Mesendoderm (in vitro differentiated cells): ENCODE measurements around the gene LENG1.
A peak's percentile ranks its signal among the peaks of the same experiment; 100 is the strongest.
"Not testable (repeated sequence)": the region's sequence is repeated elsewhere in the genome, so short reads cannot be mapped to it uniquely, and the experiment has no call there.

ENCODE experiments used
- DNase-seq: peaks from one replicate; pipeline ENCODE4 v3.0.0; 2013
- H2AK5ac ChIP-seq: 2 replicates; pipeline ENCODE4 v1.6.1; 2013; ENCODE audit warnings: low read length, inconsistent platforms
- H2BK120ac ChIP-seq: 2 replicates; pipeline ENCODE4 v1.6.1; 2013; ENCODE audit warnings: low read depth, mild to moderate bottlenecking, low read length, moderate library complexity, mixed read lengths
- H2BK15ac ChIP-seq: replicated peaks from 2 replicates; pipeline ENCODE4 v1.6.1; 2013; ENCODE audit warnings: low read depth, mild to moderate bottlenecking, moderate library complexity
- H2BK5ac ChIP-seq: 2 replicates; pipeline ENCODE4 v1.6.1; 2013; ENCODE audit warnings: low read length, inconsistent platforms
- H3K18ac ChIP-seq: 2 replicates; pipeline ENCODE4 v1.6.1; 2013; ENCODE audit warnings: mild to moderate bottlenecking, low read length, mixed read lengths
- H3K23ac ChIP-seq: one replicate; pipeline ENCODE4 v1.6.1; 2013; ENCODE audit warnings: low read length
- H3K27ac ChIP-seq: 2 replicates; pipeline ENCODE4 v1.5.1; 2013; ENCODE audit warnings: low read depth, mild to moderate bottlenecking, inconsistent platforms, low read length, moderate library complexity
- H3K27me3 ChIP-seq: 2 replicates; pipeline ENCODE4 v1.6.1; 2013; ENCODE audit warnings: low read length, control low read depth, mild to moderate bottlenecking, inconsistent platforms; ENCODE audit not compliant: insufficient read depth, poor library complexity
- H3K36me3 ChIP-seq: 2 replicates; pipeline ENCODE4 v1.6.1; 2013; ENCODE audit warnings: low read length, inconsistent platforms; ENCODE audit not compliant: control insufficient read depth, insufficient read depth
- H3K4ac ChIP-seq: one replicate; pipeline ENCODE4 v1.6.1; 2013; ENCODE audit warnings: low read depth, mild to moderate bottlenecking, low read length, moderate library complexity
- H3K4me1 ChIP-seq: 2 replicates; pipeline ENCODE4 v1.6.1; 2013; ENCODE audit warnings: low read depth, low read length, inconsistent platforms; ENCODE audit not compliant: control insufficient read depth
- H3K4me2 ChIP-seq: 2 replicates; pipeline ENCODE4 v1.6.1; 2013; ENCODE audit warnings: low read length
- H3K4me3 ChIP-seq: 2 replicates; pipeline ENCODE4 v1.5.1; 2013; ENCODE audit warnings: mild to moderate bottlenecking, low read length
- H3K56ac ChIP-seq: one replicate; pipeline ENCODE4 v1.6.1; 2013; ENCODE audit warnings: low read length
- H3K79me1 ChIP-seq: 2 replicates; pipeline ENCODE4 v1.6.1; 2013; ENCODE audit warnings: low read length, inconsistent platforms
- H3K79me2 ChIP-seq: 2 replicates; pipeline ENCODE4 v1.6.1; 2013; ENCODE audit warnings: mild to moderate bottlenecking, low read length; ENCODE audit not compliant: control insufficient read depth, insufficient read depth
- H3K9ac ChIP-seq: 2 replicates; pipeline ENCODE4 v1.6.1; 2013; ENCODE audit warnings: low read length, inconsistent platforms
- H4K5ac ChIP-seq: one replicate; pipeline ENCODE4 v1.6.1; 2013; ENCODE audit warnings: low read length
- H4K8ac ChIP-seq: one replicate; pipeline ENCODE4 v1.6.1; 2013; ENCODE audit warnings: low read depth, mild to moderate bottlenecking, control low read depth, low read length, moderate library complexity
- WGBS: extraction: QIAGEN DNeasy Blood & Tissue Kit; methylation state at CpG from one replicate; pipeline ENCODE4 v1.1.7; 2013; ENCODE audit warnings: low lambda C conversion rate, missing lambda C conversion rate; ENCODE audit not compliant: insufficient coverage; ENCODE audit errors: extremely low coverage; 5-methylcytosine and 5-hydroxymethylcytosine counted together

Gene LENG1

GRCh38 chr19:54201172-54201701 lies 41.7 kb upstream of the LENG1 start:
- H2BK5ac ChIP-seq = peak overlapping the region; percentile 8
- H3K79me2 ChIP-seq = peaks cover 55% of the 10 kb centered on the region
- no peaks in the 10 kb centered on the region for H3K27me3 ChIP-seq
- H3K4me1 ChIP-seq = peaks cover 5% of the 10 kb centered on the region
- H2BK120ac ChIP-seq = no peak overlapping the region
- peak overlapping the region; percentile 65 for H3K27ac ChIP-seq
- no peak overlapping the region for H3K23ac ChIP-seq
- no peak overlapping the region for H2BK15ac ChIP-seq
- no CpG with 5 or more reads among the region's 28 CpGs for WGBS
- H3K4me2 ChIP-seq = peak overlapping the region; percentile 62
- H3K9ac ChIP-seq = peak overlapping the region; percentile 100
- H4K5ac ChIP-seq = no peak overlapping the region
- peaks cover 8% of the 10 kb centered on the region for H3K79me1 ChIP-seq
- peak overlapping the region; percentile 100 for H3K56ac ChIP-seq
- no peak for DNase-seq
- H3K4ac ChIP-seq = peak overlapping the region; percentile 63
- no peak overlapping the region for H2AK5ac ChIP-seq
- H3K4me3 ChIP-seq = peak overlapping the region; percentile 100
- H3K18ac ChIP-seq = peak overlapping the region; percentile 45
- H3K36me3 ChIP-seq = peaks cover 28% of the 10 kb centered on the region
- no peak overlapping the region for H4K8ac ChIP-seq

GRCh38 chr19:54199401-54199800 lies 39.9 kb upstream of the LENG1 start:
- H4K5ac ChIP-seq = no peak overlapping the region

GRCh38 chr19:54197121-54197520 lies 37.6 kb upstream of the LENG1 start:
- no peak for DNase-seq
- Histone ChIP-seq H3K23ac (no peak overlapping the region), H3K4me1 (peaks cover under 1% of the 10 kb centered on the region), H3K4me2 (no peak overlapping the region), H2BK15ac (no peak overlapping the region), H3K79me2 (peaks cover 23% of the 10 kb centered on the region), H4K8ac (no peak overlapping the region), H3K18ac (no peak overlapping the region), H3K27ac (no peak overlapping the region), H2AK5ac (no peak overlapping the region), H3K56ac (no peak overlapping the region), H2BK5ac (no peak overlapping the region), H3K79me1 (peaks cover 11% of the 10 kb centered on the region), H3K36me3 (peaks cover 16% of the 10 kb centered on the region), H3K9ac (no peak overlapping the region), H4K5ac (no peak overlapping the region), H3K27me3 (no peaks in the 10 kb centered on the region), H3K4ac (no peak overlapping the region), H3K4me3 (no peak overlapping the region), H2BK120ac (no peak overlapping the region)
- no CpG with 5 or more reads among the region's 3 CpGs for WGBS

More at GRCh38 chr19:54199401-54199800, 39.9 kb upstream of the LENG1 start:
- Histone ChIP-seq H3K18ac (no peak overlapping the region), H3K79me2 (peaks cover 37% of the 10 kb centered on the region), H3K4ac (no peak overlapping the region), H3K56ac (no peak overlapping the region), H2BK5ac (no peak overlapping the region), H3K4me3 (no peak overlapping the region), H2BK120ac (no peak overlapping the region), H3K4me1 (peaks cover 5% of the 10 kb centered on the region), H3K36me3 (peaks cover 23% of the 10 kb centered on the region), H3K27me3 (no peaks in the 10 kb centered on the region), H3K27ac (no peak overlapping the region), H2AK5ac (no peak overlapping the region), H3K9ac (no peak overlapping the region), H2BK15ac (no peak overlapping the region), H3K79me1 (peaks cover 2% of the 10 kb centered on the region), H3K23ac (no peak overlapping the region), H3K4me2 (no peak overlapping the region), H4K8ac (no peak overlapping the region)
- no CpG with 5 or more reads among the region's 16 CpGs for WGBS
- DNase-seq = no peak

GRCh38 chr19:54196536-54196935 lies 37.0 kb upstream of the LENG1 start:
- no CpG with 5 or more reads among the region's 7 CpGs for WGBS
- no peak overlapping the region for H2BK15ac ChIP-seq
- no peak overlapping the region for H2AK5ac ChIP-seq
- H3K56ac ChIP-seq = no peak overlapping the region
- H4K5ac ChIP-seq = no peak overlapping the region
- DNase-seq = no peak
- H3K27ac ChIP-seq = no peak overlapping the region
- H3K27me3 ChIP-seq = no peaks in the 10 kb centered on the region
- H4K8ac ChIP-seq = no peak overlapping the region
- H3K23ac ChIP-seq = no peak overlapping the region
- peaks cover 21% of the 10 kb centered on the region for H3K79me2 ChIP-seq
- H3K4me2 ChIP-seq = no peak overlapping the region
- no peak overlapping the region for H3K18ac ChIP-seq
- peaks cover 3% of the 10 kb centered on the region for H3K4me1 ChIP-seq
- peaks cover 13% of the 10 kb centered on the region for H3K79me1 ChIP-seq
- no peak overlapping the region for H3K4me3 ChIP-seq
- H3K4ac ChIP-seq = no peak overlapping the region
- H2BK5ac ChIP-seq = no peak overlapping the region
- H3K36me3 ChIP-seq = peaks cover 14% of the 10 kb centered on the region
- no peak overlapping the region for H2BK120ac ChIP-seq
- no peak overlapping the region for H3K9ac ChIP-seq

GRCh38 chr19:54194463-54194862 lies 34.9 kb upstream of the LENG1 start:
- not testable (repeated sequence) for H3K56ac ChIP-seq, H3K4me2 ChIP-seq, H3K27me3 ChIP-seq, H3K4me1 ChIP-seq, H3K27ac ChIP-seq, H4K8ac ChIP-seq, H2BK5ac ChIP-seq, H2BK120ac ChIP-seq, H3K4ac ChIP-seq, DNase-seq, H2BK15ac ChIP-seq, H3K4me3 ChIP-seq, H4K5ac ChIP-seq, H3K23ac ChIP-seq, H2AK5ac ChIP-seq, H3K9ac ChIP-seq, H3K18ac ChIP-seq
- peaks cover 12% of the 10 kb centered on the region for H3K36me3 ChIP-seq
- peaks cover 13% of the 10 kb centered on the region for H3K79me1 ChIP-seq
- no CpG with 5 or more reads among the region's 12 CpGs for WGBS
- H3K79me2 ChIP-seq = peaks cover 12% of the 10 kb centered on the region

- Histone ChIP-seq H3K4me3 (no peak overlapping the region), H4K5ac (no peak overlapping the region), H2BK5ac (no peak overlapping the region), H3K4me1 (peaks cover 3% of the 10 kb centered on the region), H3K18ac (no peak overlapping the region), H3K4me2 (no peak overlapping the region), H3K36me3 (peaks cover 12% of the 10 kb centered on the region), H3K79me2 (peaks cover 19% of the 10 kb centered on the region), H3K27ac (no peak overlapping the region), H3K4ac (no peak overlapping the region), H2BK120ac (no peak overlapping the region), H4K8ac (no peak overlapping the region), H3K27me3 (no peaks in the 10 kb centered on the region), H2BK15ac (no peak overlapping the region), H2AK5ac (no peak overlapping the region), H3K9ac (peak overlapping the region; percentile 42), H3K56ac (no peak overlapping the region), H3K23ac (no peak overlapping the region), H3K79me1 (peaks cover 17% of the 10 kb centered on the region)
- WGBS = no CpG with 5 or more reads among the region's 11 CpGs
- DNase-seq = no peak
Observed at GRCh38 chr19:54193011-54193410, 33.5 kb upstream of the LENG1 start.
